Activated CD4-positive, alpha-beta T cell treated with anti-CD3 and anti-CD28 coated beads for 4 hours (primary cell): ENCODE measurements around the gene NMT1.
"Not testable (repeated sequence)": the region's sequence is repeated elsewhere in the genome, so short reads cannot be mapped to it uniquely, and the experiment has no call there.

Experiments
- DNase-seq, 2 donors: peaks; one replicate each; pipeline ENCODE4 v3.0.0-alpha.2; 2020

Gene NMT1

DNA sequence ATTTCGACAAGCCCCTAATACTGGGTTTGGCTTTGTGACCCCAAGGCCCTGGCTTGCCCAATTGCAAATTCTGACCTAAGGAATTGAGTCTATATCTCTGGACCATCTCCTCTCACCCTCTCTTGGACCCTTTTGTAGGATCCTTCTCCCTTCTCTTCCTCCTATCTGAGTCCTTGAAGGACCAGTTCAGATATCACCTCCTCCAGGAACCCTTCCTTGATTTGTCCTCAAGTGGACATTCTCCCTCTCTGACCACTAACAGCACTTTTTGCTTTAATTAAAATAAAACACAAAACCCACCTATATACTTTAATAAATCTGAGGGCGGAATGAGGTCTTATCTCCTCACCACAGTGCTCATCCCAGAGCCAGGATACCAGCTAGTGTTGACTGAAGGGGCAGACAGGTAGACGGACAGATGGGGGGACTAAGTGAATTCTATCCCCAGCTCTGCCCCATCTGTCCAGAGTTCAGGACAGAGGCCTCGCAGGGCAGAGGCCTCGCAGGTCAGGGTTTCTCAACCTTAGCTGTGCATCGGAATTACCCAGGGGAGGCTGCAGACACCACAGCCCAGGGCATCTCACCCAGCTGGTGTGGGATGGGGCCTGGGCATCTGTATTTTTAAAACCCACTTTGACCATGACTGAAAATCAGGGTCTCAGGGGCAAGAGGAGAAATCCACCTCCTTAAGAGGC lies 62.1 kb downstream of the NMT1 start:
- DNase-seq, result no peak

GRCh38 chr17:45123930-45124796 lies 63.0 kb downstream of the NMT1 start:
- DNase-seq, result peak in 1 of 2 donors; percentile 25

DNA sequence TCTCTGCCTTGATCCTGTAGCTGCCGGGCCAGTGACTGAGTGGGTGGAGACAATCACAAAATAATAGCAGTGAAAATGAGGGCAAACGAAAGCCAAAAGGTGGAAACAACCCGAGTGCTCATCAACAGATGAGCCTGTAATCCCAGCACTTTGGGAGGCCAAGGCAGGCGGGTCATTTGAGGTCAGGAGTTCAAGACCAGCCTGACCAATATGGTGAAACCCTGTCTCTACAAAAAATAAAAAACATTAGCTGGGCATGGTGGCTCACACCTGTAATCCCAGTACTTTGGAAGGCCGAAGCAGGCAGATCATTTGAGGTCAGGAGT lies 63.6 kb downstream of the NMT1 start:
- DNase-seq, result not testable (repeated sequence)

GRCh38 chr17:45125509-45125908 lies 64.4 kb downstream of the NMT1 start:
- no peak for DNase-seq

DNA sequence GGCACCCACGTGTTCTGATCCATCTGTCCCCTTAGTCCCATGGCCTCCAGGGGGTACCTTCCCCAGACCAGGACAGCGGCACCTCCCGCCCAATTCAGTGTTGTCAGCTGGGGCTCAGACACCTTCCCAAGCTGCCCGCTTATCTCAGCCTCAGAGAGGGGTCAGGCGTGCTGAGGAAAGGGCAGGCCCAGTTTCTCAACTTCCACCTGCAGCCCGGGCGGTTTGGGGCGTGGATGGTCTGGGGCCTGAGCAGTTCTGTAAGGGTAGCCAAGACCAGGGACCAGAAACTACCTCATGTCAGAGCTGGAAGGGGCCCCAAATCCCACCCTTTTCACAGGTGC lies 66.1 kb downstream of the NMT1 start:
- no peak for DNase-seq

- DNase-seq, result no peak
These were observed 66.6 kb downstream of the NMT1 start for GRCh38 chr17:45127548-45128300.

- DNase-seq, result no peak
These were observed 67.2 kb downstream of the NMT1 start for GRCh38 chr17:45128331-45128730.

GRCh38 chr17:45128989-45129388 lies 67.9 kb downstream of the NMT1 start:
- no peak for DNase-seq

DNA sequence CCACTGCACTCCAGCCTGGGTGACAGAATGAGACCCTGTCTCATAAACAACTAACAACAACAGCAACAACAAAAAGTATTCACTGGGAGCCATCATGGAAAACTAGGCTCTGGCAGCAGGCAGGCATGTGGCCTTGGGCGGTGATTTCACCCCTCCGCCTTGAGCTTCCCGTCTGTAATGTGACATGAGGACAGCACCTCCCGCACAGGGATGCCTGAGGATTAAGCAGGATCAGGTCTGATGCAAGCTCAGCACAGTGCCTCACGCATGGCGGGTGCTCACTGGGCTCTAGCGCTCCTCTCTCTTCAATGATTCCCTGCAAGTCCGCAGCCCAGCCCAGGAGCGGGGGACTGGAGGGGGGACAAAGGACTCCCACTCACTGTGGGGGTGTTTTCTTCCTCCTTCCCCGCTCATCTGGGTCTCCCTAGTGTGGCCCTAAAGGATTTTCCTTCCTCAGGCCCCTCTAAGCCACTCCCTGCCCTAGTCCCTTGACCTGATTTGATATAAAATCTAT lies 68.4 kb downstream of the NMT1 start:
- no peak for DNase-seq

DNA sequence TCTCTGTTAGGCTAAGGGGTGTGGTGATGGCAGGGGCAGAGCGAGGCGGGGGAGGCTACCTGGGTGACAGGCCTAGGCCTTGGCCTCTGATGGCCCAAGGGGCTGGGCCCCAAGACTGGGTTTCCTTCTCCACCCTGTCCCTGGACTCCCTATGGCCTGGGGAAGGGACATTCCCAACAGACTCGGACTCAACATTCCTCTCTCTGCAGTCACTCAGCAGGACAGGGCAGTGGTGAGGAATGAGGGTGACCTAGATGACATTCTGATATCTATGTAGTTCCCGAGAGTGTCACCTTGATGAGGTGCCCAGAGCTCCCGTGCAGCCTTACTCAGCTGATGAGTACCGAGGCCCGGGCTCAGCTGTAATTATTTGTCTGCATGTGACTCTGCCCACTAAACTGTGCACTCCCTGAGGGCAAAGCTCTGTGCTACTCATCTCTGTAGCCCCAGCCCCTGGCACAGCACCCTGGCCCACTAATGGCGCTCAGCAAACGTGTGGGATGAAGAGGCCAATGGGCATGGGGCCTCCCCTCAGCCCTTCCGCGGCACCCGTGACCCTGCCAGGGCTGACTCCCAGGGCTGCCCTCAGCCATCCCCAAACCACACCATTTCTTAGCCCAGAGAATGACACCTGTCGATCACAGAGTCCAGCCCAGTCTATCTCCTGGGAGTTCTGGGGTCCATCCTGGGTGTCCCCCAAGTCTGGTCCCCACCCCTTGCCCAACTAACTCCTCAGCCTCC lies 69.0 kb downstream of the NMT1 start:
- no peak for DNase-seq

GRCh38 chr17:45130681-45131615 lies 69.8 kb downstream of the NMT1 start:
- DNase-seq, result no peak

DNA sequence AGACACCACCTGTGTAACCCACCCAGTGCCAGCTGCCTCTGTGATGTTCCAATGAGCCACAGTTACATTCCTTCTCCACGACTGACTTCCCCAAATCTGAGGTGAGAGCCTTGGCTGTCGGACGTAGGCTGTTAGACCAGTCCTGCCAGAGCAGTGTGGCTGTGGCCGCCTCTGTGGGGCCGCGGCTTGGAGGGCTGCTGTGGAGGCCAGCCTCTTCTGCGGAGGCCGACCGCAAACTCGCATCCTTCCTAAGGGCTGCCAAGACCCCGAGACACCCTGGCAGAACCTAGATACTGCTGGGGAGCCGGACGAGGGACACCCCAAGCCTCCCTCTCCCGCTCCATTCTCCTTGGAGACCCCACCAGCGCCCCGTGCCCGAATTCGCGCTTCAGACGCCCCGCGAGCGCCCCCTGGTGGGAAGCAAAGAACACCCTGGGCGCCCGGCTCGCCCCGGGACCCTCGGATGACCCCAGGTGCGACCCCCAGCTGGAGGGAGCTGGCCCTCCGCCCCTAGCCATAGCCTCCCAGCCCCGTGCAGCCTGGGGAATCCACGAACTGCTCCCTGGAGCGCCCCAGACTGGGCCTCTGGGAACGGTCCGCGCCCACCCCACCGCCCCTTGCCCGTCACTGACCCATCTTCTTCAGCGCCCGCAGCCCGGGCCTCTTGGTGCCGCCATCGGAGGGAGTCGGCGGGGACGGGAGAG lies 70.7 kb downstream of the NMT1 start:
- DNase-seq, result peak; percentile 50 to 55

GRCh38 chr17:45132320-45132571 lies 71.1 kb downstream of the NMT1 start, which contains the start of gene PLCD3:
PLCD3 (minus strand) TSS chr17:45132515; CDS start chr17:45132410, 105 bp downstream.
- DNase-seq, result no peak

GRCh38 chr17:45132572-45133463 lies 71.7 kb downstream of the NMT1 start:
- DNase-seq, result peak; percentile 69 to 76

DNA sequence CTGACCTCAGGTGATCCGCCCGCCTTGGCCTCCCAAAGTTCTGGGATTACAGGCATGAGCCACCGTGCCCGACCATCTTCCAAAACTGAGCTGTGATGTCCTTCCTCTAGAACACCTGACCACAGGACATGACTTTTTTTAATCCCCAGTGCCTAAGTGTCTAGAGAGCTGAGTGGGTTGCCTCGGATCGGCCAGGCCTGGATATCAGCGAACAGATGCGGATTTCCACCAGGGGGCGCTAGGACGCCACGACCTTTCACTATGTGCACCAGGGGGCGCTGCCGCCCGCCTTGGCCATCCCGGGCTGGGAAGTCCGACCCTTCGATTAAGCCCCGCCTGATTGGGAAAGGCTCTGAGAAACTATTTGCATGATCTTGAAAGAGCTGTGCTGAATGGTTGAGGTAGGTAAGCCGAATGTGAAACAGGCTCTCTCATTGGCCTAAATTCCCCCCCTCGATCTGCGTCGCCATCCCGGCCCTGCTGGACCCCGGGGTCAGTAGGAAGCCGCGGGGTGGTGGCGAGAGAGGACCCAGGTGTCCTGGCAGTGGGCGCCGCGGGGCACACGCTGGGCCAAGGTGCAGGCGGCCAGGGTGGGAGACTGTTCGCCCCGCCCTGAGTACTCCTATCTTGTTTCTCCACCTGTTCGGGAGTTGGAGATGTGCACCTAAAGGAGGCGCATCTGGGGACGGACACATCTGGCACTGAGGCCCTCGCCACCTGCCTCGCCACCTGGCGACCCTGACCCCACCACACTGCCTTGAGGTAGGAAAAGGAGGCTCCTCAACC lies 74.3 kb downstream of the NMT1 start, which contains the start of gene ACBD4:
Gene ACBD4 (plus strand): TSS at position 496 of the 786 bp plus-strand sequence. CDS start 458 bp downstream, outside the sequence.
- peak; percentile 97 for DNase-seq

- no peak for DNase-seq
These were observed 75.1 kb downstream of the NMT1 start for GRCh38 chr17:45135978-45136791.

DNA sequence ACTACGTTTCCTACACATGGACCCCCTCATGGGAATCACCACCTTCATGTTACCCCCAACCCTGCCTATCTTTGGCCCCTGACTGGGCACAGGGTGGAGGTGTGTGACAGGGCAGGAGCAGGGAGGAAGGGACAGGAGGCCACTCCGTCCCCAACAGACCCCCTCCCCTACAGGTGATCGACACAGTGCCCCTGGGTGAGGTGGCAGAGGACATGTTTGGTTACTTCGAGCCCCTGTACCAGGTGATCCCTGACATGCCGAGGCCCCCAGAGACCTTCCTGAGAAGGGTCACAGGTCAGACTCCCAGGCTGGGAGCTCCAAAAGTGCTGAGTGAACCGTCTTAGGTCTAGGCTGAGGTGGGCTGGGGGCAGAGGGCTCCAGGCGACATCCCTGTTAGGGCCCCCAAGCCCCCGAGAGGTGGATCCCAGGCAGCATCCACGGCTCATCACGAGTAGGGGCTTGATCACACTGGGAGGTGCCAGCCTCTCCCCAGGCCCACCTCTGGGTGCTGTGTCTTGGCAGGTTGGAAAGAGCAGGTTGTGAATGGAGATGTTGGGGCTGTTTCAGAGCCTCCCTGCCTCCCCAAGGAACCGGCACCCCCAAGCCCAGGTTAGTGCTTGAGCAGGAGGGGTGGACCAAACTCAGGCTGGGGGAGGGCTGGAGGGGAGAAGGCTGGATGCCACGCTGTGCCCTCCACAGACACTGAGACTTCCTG lies 75.9 kb downstream of the NMT1 start:
- no peak for DNase-seq
